WTC11 (cell line): ENCODE results near the gene STK24.

Experiments
- OVOL2 ChIP-seq: fragments of 250-450 bp; sonication (Bioruptor Pico); IDR thresholded peaks from 2 replicates; pipeline ENCODE4 v1.9.0; 2021; ENCODE audit warnings: mild to moderate bottlenecking, borderline replicate concordance
- USF2 ChIP-seq: sonication (generic); formaldehyde crosslinking; IDR thresholded peaks from 2 replicates; pipeline ENCODE4 v1.8.1; 2023; ENCODE audit warnings: mild to moderate bottlenecking, missing genetic modification reagents, moderate library complexity
- ZNF423 ChIP-seq: fragments of 250-450 bp; sonication (Bioruptor Pico); IDR thresholded peaks from 2 replicates; pipeline ENCODE4 v2.1.2; 2022; ENCODE audit warnings: mild to moderate bottlenecking, moderate library complexity
- TF ChIP-seq, protein P1 (sequence below): fragments of 200-600 bp; IDR thresholded peaks from 2 replicates; pipeline ENCODE4 v1.8.0; 2022; ENCODE audit warnings: antibody characterized with exemption
- TF ChIP-seq, protein P2 (sequence below): sonication (generic); formaldehyde crosslinking; IDR thresholded peaks from 2 replicates; pipeline ENCODE4 v1.8.1; 2022; ENCODE audit warnings: low read depth, mild to moderate bottlenecking, moderate library complexity, missing genetic modification reagents, borderline replicate concordance

GRCh38 chr13:98447130-98447529 lies 129.8 kb downstream of the STK24 start:
- TF ChIP-seq, protein P1, sequence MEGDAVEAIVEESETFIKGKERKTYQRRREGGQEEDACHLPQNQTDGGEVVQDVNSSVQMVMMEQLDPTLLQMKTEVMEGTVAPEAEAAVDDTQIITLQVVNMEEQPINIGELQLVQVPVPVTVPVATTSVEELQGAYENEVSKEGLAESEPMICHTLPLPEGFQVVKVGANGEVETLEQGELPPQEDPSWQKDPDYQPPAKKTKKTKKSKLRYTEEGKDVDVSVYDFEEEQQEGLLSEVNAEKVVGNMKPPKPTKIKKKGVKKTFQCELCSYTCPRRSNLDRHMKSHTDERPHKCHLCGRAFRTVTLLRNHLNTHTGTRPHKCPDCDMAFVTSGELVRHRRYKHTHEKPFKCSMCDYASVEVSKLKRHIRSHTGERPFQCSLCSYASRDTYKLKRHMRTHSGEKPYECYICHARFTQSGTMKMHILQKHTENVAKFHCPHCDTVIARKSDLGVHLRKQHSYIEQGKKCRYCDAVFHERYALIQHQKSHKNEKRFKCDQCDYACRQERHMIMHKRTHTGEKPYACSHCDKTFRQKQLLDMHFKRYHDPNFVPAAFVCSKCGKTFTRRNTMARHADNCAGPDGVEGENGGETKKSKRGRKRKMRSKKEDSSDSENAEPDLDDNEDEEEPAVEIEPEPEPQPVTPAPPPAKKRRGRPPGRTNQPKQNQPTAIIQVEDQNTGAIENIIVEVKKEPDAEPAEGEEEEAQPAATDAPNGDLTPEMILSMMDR = no peak
- no peak for TF ChIP-seq ZNF423 (CRISPR knock-in tag)
- no peak for TF ChIP-seq USF2 (CRISPR knock-in tag)
- TF ChIP-seq, protein P2, sequence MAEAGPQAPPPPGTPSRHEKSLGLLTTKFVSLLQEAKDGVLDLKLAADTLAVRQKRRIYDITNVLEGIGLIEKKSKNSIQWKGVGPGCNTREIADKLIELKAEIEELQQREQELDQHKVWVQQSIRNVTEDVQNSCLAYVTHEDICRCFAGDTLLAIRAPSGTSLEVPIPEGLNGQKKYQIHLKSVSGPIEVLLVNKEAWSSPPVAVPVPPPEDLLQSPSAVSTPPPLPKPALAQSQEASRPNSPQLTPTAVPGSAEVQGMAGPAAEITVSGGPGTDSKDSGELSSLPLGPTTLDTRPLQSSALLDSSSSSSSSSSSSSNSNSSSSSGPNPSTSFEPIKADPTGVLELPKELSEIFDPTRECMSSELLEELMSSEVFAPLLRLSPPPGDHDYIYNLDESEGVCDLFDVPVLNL (CRISPR knock-in tag) = no peak
- no peak for TF ChIP-seq OVOL2
